GM12875 (cell line): ENCODE measurements around the gene SLC10A6.

Experiments
- H3K4me3 ChIP-seq: one replicate; pipeline ENCODE4 v1.5.1; 2011; ENCODE audit warnings: low read depth, low read length, control low read depth
- CTCF ChIP-seq: IDR thresholded peaks from 2 replicates; pipeline ENCODE4 v1.5.1; 2011; ENCODE audit warnings: low read depth, mild to moderate bottlenecking, control low read depth, inconsistent platforms, low read length, moderate library complexity, borderline replicate concordance; ENCODE audit not compliant: insufficient read depth

The SLC10A6 gene, protein sequence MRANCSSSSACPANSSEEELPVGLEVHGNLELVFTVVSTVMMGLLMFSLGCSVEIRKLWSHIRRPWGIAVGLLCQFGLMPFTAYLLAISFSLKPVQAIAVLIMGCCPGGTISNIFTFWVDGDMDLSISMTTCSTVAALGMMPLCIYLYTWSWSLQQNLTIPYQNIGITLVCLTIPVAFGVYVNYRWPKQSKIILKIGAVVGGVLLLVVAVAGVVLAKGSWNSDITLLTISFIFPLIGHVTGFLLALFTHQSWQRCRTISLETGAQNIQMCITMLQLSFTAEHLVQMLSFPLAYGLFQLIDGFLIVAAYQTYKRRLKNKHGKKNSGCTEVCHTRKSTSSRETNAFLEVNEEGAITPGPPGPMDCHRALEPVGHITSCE

DNA sequence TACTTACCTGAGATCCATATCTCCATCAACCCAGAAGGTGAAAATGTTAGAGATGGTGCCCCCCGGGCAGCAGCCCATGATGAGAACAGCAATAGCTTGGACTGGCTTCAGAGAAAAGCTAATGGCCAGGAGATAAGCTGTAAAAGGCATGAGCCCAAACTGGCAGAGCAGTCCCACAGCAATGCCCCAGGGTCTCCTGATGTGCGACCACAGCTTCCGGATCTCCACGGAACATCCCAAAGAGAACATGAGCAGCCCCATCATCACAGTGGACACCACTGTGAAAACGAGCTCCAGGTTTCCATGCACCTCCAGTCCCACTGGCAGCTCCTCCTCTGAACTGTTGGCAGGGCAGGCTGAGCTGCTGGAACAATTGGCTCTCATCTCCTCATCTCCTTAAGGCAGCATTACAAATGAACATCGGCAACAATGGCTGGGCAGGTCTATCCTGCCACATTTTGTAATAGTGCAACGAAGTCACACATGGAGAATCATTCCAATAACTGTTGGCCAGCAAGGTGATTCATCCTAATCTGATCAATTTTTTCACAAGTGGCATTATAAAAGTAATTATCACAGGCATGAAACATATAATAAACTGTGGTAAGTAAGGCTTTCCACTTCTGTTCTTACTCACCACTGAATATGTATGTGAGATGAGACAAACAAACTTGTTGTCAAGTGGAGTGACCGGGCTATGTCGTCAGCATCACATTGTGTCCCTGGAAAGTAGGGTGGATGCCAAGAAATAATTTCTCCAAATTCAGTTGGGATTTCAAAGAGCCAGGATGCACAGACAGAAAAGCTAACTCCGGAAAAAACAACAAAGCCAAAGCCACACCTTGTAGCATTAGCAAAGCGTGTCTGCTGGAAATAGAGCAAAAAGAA, at the start of gene SLC10A6:
Gene SLC10A6 (minus strand): TSS at position 653 of the 888 bp plus-strand sequence. CDS start 269 bp downstream, at position 384.
- no peak for TF ChIP-seq CTCF
- no peak within 1 kb of the TSS for H3K4me3 ChIP-seq

DNA sequence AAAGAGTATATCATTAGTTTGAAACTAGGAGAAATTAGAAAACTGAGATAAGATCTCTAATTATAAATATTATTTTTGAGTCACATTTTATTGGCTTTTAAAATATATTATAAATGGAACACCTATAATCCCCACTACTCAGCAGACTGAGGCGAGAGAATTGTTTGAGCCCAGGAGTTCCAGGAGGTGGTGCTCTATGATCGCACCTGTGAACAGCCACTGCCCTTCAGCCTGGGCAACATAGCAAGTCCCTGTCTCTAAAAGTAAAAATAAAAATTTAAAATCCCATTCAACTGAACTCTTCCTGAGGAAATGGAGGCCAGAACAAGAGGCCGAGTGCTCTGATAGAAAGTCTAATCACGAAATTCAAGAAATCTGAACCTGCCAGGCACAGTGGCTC, 49.4 kb upstream of the SLC10A6 start:
- H3K4me3 ChIP-seq: no peak overlapping the region
- TF ChIP-seq CTCF: no peak

- H3K4me3 ChIP-seq: no peak overlapping the region
- no peak for TF ChIP-seq CTCF
These were observed 47.4 kb upstream of the SLC10A6 start for GRCh38 chr4:86896596-86896995.

GRCh38 chr4:86895692-86896488, 46.7 kb upstream of the SLC10A6 start:
- no peak overlapping the region for H3K4me3 ChIP-seq
- TF ChIP-seq CTCF: peak; percentile 37; the same call in 1 of the 2 replicates

- H3K4me3 ChIP-seq: no peak overlapping the region
- TF ChIP-seq CTCF: no peak
These were observed 45.3 kb upstream of the SLC10A6 start for GRCh38 chr4:86894455-86894854.

DNA sequence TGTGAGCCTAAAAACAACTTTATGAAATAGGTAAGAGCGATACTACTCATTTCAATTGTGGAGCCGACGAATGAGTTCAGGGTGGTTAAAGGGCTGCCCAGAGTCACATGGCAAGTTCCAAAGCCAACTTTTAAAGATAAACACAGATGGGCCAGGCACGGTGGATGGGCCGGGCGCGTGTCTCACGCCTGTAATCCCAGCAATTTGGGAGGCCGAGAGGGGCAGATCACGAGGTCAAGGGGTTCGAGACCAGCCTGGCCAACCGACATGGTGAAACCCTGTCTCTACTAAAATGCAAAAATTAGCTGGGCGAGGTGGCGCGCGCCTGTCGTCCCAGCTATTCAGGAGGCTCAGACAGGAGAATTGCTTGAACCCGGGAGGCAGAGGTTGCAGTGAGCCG, 44.0 kb upstream of the SLC10A6 start:
- no peak for TF ChIP-seq CTCF
- H3K4me3 ChIP-seq: no peak overlapping the region
